Measurements from ENCODE around the gene CRTC2.
A peak's percentile ranks its signal among the peaks of the same experiment; 100 is the strongest.
"Not testable (repeated sequence)": the region's sequence is repeated elsewhere in the genome, so short reads cannot be mapped to it uniquely, and the experiment has no call there.

CRTC2 gene, protein sequence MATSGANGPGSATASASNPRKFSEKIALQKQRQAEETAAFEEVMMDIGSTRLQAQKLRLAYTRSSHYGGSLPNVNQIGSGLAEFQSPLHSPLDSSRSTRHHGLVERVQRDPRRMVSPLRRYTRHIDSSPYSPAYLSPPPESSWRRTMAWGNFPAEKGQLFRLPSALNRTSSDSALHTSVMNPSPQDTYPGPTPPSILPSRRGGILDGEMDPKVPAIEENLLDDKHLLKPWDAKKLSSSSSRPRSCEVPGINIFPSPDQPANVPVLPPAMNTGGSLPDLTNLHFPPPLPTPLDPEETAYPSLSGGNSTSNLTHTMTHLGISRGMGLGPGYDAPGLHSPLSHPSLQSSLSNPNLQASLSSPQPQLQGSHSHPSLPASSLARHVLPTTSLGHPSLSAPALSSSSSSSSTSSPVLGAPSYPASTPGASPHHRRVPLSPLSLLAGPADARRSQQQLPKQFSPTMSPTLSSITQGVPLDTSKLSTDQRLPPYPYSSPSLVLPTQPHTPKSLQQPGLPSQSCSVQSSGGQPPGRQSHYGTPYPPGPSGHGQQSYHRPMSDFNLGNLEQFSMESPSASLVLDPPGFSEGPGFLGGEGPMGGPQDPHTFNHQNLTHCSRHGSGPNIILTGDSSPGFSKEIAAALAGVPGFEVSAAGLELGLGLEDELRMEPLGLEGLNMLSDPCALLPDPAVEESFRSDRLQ

DNA sequence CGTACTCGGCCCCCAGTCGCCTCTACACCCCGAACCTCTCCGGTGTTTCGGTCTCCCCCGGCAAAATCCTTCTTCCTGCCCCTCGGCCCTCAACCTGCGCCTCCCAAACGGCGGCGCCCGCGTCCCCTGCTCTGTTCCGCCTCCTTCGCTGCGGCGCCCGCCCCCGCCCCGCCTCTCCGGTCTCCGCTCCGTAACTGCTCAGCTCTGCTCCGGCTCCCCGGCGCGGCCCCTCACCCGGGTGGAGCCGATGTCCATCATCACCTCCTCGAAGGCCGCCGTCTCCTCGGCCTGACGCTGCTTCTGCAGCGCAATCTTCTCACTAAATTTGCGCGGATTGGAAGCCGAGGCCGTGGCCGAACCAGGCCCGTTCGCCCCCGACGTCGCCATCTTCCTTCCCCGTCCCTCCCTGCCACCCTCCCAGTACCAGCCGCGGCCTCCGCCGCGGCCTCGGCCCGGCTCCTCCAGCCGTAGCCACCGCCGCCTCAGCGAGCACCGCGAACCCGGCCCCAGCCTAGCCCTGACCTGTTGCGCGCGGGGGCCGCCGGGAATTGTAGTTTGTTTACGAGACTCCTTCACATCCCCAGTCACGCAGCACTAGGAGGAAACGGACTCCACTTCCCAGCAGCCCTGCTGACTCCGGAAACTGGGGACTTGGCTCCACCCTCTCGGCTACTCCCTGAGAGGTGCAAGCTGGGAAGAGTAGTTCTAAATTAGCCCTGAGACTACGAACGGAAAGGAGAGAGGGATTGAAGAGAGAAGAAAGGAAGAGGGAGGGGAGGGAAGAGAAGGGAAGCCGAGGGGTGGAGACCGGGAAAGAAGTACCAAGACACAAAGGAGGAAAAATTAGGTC, at the start of gene CRTC2:
CRTC2 (minus strand) TSS at position 502 of the 850 bp plus-strand sequence; CDS start at position 387, 115 bp downstream.
- DNase-seq = peak; percentile 99

DNA sequence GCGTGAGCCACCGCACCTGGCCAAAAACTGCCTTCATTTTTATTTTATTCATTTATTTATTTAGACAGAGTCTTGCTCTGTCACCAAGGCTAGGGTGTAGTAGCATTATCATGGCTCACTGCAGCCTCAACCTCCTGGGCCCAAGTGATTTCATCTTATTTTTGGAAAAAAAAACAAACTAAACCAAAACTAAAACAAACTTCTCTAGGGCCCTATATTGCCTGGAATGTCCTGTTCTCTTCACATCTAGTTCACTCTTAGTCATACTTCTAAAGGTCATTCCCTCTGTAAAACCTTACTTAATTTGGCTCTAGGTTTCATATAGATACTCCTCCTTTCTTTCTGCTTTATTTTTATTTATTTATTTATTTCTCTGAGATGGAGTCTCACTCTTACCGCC, 47.7 kb upstream of the CRTC2 start:
- DNase-seq = no peak

DNA sequence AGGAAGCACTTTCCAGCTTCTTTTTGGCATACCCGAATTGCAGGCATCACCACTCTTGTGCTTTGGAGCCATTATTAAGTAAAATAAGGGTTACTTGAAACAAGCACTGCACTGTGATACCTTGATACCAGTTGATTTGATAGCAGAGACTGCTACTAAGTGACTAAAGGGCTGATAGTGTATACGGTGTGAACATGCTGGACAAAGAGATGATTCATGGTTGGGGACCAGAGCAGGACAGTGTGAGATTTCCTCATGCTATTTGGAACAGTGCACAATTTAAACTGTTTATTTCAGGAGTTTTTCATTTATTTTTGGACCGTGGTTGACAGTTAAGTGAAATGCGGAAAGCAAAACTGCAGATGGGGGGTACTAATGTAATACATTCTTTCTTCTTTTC, 42.0 kb upstream of the CRTC2 start:
- no peak for DNase-seq

DNA sequence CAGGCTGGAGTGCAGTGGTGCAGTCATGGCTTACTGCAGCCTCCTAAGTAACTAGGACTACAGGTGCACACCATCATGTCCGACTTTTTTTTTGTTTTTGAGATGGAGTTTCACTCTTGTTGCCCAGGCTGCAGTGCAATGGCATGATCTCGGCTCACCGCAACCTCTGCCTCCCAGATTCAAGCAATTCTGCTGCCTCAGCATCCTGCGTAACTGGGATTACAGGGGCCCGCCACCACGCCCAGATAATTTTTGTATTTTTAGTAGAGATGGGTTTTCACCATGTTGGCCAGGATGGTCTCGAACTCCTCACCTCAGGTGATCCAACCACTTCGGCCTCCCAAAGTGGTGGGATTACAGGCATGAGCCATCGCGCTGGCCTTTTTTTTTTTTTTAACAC, 38.5 kb upstream of the CRTC2 start:
- DNase-seq = not testable (repeated sequence)

DNA sequence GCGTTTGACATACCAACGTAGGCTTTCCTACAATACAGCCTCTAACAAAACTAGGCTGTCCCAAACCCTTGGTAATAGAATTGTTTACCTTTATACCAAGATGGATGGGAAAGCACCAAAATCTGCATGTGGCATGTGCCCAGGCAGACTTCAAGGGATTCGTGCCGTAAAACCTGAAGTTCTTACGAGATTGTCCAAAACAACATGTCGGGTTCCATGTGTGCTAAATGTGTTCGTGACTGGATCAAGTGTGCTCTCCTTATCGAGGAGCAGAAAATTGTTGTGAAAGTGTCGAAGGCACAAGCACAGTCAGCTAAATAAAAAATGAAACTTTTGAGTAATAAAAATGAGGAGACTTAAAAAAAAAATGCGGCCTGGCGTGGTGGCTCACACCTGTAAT, 37.2 kb upstream of the CRTC2 start:
- no peak for DNase-seq

DNA sequence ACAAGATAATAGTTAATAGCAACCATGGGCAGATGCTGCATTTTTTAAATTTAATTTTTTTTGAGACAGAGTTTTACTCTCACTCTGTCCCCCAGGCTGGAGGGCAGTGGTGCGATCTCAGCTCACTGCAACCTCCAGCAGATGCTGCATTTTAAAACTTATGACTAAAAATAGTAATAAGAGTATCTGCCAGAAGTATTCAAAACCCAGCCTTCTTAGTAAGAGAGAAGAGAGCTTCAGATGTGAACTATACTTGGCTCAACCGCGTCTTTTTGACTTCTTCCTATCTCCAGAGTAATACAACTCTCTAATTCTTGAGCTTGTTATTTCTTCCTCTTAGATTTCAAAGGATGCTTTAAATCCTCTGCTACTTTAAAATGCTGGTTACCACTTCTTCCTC, 36.8 kb upstream of the CRTC2 start:
- DNase-seq = no peak

DNA sequence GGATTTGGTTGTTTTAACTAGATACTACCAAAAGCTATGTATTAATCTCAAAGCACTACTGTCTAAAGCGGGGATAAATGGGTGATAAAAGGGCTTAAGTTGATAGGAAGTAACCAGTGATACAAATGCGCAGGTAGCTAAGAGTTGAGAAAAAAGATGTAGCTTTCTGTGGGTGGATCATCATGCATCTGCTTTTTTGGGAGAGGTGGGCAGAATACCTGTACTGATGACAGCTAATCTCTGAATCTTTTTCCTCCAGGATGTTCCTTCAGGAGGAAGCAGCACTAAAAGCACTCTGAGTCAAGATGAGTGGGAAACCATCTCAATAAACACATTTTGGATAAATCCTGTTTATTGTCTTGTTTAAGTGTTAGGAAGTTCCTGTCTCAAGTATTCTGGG, 33.4 kb upstream of the CRTC2 start:
- no peak for DNase-seq

DNA sequence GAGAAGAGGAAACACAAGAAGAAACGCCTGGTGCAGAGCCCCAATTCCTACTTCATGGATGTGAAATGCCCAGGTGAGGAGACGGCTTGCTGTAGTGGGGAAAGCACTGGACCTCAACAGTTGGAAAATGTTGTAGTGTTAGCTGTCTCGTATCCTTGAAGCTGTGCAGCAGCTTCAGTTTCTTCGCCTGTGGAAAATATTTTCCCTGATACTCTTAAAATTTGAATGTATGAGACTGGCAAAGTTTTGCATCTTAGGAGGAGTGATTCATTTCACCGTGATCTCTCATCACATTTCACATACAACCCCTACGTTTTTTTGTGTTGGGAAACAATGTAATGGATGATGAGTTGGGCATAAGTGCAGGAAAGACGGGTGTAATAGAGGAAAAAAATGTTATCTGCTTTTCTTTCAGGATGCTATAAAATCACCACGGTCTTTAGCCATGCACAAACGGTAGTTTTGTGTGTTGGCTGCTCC, 32.8 kb upstream of the CRTC2 start:
- no peak for DNase-seq

DNA sequence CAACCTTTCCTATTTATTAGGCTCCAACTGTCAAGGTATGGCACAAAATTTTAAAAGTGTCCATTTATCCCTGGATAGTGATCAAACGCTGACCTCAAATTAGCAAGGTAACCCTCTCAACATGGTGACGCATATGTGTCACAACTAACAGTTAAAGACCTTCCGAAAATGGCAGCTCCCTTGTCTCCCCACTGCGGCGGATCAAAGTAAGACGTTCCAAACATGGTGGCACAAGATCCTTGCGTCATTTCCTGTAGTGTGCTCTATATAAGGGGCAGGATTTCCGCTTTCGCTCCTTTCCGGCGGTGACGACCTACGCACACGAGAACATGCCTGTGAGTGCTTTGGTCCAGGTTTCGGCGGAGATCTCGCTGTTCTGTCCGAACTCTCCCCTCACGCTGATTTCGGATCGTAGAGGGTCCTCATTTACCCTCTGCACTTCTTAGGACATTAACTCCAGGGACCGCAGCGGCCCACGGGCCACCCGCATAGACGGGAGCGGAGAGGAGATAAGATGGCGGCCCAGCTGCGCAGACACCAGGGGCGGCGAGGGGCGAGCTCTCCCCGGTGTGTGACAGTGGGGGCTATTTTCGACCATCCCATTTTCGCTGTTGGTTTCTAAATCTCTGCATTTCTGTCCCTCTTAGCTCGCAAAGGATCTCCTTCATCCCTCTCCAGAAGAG, 32.2 kb upstream of the CRTC2 start, which contains the start of gene RPS27:
RPS27 (plus strand) TSS at position 295 of the 683 bp plus-strand sequence; CDS start at position 330, 35 bp downstream.
- peak; percentile 99 for DNase-seq

DNA sequence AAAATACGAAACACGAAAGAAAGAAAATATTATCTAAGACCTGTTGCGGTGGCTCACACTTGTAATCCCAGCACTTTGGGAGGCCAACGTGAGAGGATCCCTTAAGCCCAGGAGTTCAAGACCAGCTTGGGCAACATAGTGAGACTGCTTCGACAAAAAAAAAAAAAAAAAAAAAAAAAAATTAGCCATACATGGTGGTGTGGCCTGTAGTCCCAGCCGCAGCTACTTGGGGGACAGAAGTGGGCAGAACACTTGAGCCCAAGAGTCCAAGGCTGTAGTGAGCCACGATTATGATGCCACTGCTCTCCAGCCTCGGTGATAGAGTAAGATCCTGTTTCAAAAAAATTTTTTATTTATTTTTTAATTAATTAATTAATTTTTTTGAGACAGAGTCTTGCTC, 29.2 kb upstream of the CRTC2 start:
- DNase-seq = no peak

DNA sequence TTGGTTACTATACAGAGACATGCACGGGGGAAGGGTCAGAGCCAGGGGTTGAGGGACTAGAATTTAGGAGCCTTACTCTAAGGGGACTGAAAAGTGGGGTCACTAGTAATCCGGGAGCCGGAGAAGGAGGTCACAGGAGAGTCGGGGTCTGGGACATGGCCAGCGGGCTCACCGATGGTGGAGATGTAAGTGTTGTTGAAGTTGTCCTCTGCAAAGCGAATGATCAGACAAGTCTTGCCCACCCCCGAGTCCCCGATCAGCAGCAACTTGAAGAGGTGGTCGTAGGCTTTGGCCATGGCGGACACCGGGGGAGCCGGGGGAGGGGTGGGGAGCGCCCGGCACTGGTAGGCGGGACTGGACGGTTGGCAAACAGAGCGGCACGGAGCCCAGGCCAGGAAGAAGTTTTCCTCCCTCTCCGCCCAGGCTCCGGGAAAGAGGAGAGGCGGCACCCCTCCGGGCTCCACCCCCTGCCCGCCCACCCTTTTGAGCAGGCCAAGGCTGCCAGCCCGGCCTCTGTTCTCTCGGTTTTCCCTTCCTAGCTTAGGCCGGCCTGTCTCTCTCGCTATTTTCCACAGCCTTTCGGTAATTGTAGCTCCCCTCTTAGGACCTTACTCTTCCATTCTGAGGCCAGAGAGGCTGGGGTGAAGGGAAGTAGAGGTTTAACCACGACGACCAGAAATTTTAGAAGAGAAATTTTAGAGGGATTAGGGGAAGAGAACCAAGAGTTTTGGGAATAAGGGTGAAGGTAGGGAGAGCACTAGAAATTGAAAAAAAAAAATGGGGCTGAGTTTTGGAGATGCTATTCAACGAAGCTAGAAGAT, 27.7 kb upstream of the CRTC2 start, which contains the start of gene RAB13:
RAB13 (minus strand) TSS at position 399 of the 821 bp plus-strand sequence; CDS start at position 296, 103 bp downstream.
- DNase-seq = no peak

DNA sequence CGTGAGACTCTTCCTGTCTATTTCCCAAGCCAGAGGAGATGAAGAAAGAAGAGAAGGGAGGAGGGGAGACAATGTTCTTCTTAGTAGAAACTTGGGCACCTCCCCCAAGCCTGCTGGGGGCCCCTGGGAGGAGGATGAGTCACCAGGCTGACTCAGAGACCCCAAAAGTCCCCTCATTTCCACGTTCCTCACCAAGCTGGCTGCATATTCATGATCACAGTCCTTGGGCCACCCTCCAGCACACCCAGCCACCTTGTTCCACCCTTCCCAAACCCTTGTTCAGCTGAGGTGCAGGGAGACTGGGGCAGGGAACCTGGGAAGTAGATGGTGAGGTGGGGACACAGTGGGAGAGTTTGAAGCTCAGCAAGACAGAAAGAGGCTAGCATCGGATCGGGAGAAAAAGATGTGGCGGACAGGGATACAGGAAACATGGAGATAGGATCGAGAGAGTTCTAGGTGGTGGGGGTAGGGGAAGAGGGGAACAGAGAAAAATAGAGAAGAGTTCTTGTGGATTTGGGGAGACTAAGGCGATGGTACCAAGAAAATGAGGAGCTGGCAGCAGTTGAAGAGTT, 27.0 kb upstream of the CRTC2 start:
- DNase-seq = no peak

DNA sequence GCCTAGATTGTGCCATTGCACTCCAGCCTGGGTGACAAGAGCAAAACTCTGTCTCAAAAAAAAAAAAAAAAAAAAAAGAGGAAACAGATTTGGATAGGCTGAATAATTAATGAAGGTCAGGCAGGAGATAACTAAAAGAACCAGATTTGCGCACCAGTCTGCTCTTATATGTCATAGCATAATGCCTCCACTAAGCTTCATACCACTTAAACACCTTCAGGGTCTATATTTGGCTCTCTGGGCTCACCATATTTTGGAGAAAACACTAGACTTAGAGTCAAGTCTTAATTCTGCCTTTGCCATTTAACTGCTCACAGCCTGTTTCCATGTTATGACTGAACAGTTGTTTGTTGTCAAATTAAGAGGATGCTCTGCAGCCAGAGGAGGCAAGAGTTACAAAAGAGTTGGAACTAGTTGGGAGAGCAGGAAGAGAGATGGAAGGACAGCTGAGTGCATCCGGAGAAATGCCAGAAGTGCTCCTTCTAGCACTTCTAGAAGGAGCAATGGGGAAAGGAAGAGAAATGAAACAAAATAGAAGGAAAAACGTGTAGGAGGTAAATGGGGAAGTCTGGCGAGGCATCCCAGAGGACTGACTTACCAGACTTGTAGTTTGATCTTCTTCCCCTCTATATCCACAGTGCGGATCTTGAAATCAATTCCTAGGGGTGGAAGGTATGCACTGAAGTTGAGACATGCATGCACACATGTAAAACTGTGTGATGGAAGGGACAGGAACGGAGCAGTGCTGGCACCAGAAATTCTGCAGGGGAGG, 25.9 kb upstream of the CRTC2 start:
- DNase-seq = no peak

DNA sequence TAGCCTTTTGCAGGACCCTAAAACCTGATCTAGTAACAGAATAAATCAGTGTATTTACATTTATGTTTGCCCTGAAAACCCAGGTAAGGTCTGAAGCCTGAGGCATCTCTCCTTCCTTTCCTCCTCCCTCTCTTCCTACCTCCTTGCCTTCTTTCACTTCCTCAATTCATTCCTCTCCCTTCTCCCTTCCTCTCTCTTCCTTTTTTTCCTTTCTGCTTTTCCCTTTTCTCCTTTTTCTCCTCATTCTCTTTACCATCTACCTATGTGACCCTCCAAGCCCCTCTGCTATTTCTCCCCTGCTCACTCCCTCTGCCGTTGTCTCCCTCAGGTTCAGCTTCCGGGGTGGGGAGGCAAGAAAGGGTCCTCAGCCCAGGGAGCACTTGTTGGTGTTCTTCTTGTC, 23.3 kb upstream of the CRTC2 start:
- DNase-seq = not testable (repeated sequence)

DNA sequence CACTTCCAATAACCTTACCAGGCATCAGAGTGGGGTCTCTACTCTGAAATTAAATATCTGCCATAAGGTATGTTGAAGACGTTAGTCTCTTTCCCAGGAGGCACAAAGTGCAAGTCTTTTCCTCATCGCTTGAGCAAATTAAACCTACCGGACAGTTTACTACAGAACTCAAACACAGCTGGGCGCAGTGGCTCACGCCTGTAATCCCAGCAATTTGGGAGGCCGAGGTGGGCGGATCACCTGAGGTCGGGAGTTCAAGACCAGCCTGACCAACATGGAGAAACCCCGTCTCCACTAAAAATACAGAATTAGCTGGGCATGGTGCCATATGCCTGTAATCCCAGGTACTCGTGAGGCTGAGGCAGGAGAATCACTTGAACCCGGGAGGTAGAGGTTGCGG, 20.7 kb upstream of the CRTC2 start:
- DNase-seq = not testable (repeated sequence)

DNA sequence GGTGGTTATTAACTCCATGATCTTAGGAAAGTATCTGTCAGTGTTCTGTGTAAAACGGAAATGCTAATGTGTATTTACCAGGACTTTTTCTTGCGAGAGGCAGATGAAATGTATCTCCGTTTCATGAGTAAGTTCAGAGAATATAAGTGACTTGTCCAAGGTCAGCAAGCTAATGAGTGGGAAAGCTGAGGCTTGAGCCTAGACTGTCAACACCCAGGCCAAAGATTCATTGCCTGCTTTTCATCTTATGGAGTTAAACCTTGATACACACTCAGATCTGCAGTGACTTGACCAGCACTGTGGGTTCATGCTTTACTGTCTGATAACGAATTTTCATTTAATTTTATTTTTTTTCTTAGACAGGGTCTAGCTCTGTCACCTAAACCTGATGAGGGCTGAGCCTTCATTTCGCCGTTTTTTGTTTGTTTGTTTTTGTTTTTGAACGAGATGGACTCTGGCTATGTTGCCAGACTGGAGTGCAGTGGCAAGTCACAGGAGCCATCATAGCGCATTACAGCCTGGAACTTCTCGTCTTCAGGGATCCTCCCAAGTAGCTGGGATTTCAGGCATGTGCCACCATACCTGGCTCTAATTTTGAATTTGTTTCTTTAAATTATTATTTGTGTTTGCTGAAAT, 20.0 kb upstream of the CRTC2 start:
- DNase-seq = no peak

DNA sequence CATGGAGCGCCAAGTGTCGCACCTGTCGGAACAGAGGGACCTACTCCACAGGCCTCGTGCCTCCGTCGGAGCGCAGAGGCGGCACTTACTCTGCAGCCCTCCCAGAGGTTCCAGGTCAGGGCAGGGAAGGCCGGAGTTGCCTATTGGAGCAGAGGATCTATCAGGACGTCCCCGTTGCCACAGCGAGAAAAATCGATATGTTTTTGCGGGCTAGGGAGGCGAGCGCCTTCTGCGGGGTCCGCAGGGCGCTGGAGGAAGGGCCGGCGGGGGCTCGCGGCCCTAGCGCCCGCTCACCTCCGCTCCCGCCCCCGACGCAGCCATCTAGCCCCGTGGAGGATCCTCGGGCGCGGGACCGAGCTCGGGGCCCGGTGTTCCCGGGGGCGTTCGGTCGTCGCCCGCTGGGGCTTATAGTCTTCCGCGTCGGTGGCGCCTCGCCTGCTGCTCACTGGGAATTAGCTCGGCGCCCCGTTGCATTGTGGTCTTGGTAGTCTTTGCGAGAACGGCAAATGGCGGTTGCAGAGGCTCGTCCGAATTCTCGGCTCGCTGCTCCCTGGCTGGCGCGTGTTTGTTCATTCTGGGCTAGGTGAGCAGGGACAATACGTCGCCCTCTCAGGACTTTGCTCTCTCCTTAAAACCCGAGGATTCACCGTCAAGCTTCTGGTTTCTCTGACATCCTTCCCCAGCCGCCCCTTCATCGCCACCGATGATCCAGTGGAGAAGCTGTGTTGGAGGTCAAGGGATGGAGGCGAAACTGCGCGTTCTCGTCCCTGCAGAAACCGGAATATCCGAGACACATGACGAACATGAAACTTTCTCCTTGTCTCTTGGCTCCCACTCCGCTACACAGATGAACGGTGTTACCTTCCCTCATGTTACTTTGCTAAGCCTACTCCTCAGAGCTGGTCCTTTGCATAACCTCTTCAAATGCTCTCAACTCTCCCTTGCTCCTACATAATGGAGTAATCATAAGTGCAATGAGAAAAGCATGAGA, 19.1 kb upstream of the CRTC2 start, which contains the start of gene JTB:
JTB (minus strand) TSS at position 425 of the 991 bp plus-strand sequence; CDS start at position 3, 422 bp downstream.
- DNase-seq = peak; percentile 70

DNA sequence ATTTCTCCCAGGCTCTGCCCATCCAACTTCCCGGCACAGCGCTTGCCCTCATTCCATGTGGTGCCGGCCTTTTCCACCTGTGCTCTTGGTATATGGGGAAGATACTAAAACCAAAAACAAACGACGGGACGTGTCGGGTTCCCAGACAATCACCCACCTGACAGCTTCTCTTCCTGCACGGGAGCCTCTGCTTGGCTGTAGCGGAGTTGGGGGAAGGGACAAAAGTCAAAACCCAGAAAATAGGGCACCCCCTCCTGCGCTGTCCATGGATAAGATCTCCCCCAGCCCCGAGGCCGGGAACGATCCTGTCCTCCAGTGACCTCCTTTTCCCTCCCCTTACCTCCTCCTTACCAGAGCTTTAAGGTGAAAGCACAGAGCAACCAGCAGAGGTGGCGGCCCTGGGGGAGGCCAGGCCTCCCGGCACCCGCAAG, 18.4 kb upstream of the CRTC2 start:
- no peak for DNase-seq

Data from NCI-H2081 treated with DMSO at 0.1 percent for 48 hours (cell line).